Measurements from ENCODE around the gene PHLDB3. TPM values are rescaled to one million over a fixed set of nuclear protein-coding genes. Genes with fewer than 3 reads are reported as not detected.
A peak's percentile ranks its signal among the peaks of the same experiment; 100 is the strongest.

Gene PHLDB3
- total RNA-seq, 1 donor from 2014 or later = 3.4 TPM

DNA sequence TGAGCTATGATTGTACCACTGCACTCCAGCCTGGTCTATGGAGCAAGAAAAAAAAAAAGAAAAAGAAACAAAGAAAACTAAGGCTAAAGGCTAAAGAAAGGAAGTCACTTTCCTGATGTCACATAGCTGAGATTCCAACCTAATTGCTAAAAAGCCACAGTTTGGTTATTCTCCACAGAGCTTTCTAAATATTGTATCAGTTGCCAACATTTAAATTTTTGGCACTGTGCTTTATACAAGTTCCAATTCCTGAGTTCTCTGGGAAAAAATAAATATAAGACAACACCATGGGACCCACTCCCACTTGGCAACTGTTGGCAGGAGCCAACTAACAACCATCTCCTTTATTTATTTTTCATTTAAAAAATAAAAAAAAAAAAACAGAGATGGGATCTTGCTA, 27.9 kb downstream of the PHLDB3 start:
- no peaks in the 10 kb centered on the region for H3K36me3 ChIP-seq
- Mint-ChIP-seq H3K36me3 (no peaks in the 10 kb centered on the region), H3K9me3 (no peaks in the 10 kb centered on the region), H3K4me3 (no peak overlapping the region), H3K27ac (no peak overlapping the region), H3K4me1 (peaks cover 4% of the 10 kb centered on the region), H3K27me3 (ENCODE audit: insufficient read depth, low read depth) (peaks cover 3% of the 10 kb centered on the region)
- H2AFZ ChIP-seq (replicated peaks) = no peak overlapping the region
- peaks cover 14% of the 10 kb centered on the region for H3K27me3 ChIP-seq
- H3K27ac ChIP-seq = no peak overlapping the region
- DNase-seq (ENCODE audit: low spot score) = no peak
- peaks cover 10% of the 10 kb centered on the region for H3F3A ChIP-seq (ENCODE audit: low read depth)
- no peaks in the 10 kb centered on the region for H3K9me3 ChIP-seq (ENCODE audit: low read depth)
- H3K79me2 ChIP-seq (ENCODE audit: low read depth) = no peaks in the 10 kb centered on the region
- H4K20me1 ChIP-seq (ENCODE audit: low read depth) = no peaks in the 10 kb centered on the region
- no peak overlapping the region for H3K9ac ChIP-seq
- no peak overlapping the region for H3K4me2 ChIP-seq
- no peak overlapping the region for H3K4me3 ChIP-seq
- TF ChIP-seq EZH2 (IDR thresholded peaks at IDR 0.05) (no peak), CTCF (IDR thresholded peaks at IDR 0.05) (no peak), EZH2phosphoT487 (IDR thresholded peaks at IDR 0.05) (no peak)
- H3K4me1 ChIP-seq = no peaks in the 10 kb centered on the region

- H3K4me3 ChIP-seq = peak overlapping the region; percentile 40
- no peaks in the 10 kb centered on the region for H3K9me3 ChIP-seq (ENCODE audit: low read depth)
- H3K4me2 ChIP-seq = peak overlapping the region; percentile 75
- H3K9me3 Mint-ChIP-seq = no peaks in the 10 kb centered on the region
- H3K36me3 ChIP-seq = no peaks in the 10 kb centered on the region
- peak overlapping the region; percentile 86 for H2AFZ ChIP-seq (replicated peaks)
- DNase-seq (ENCODE audit: low spot score) = peak; percentile 98
- H3K4me3 Mint-ChIP-seq = peak overlapping the region; percentile 83
- H3K4me1 ChIP-seq = no peaks in the 10 kb centered on the region
- H3K27ac Mint-ChIP-seq = peak overlapping the region; percentile 43
- H3K27me3 ChIP-seq = peaks cover 14% of the 10 kb centered on the region
- H3F3A ChIP-seq (ENCODE audit: low read depth) = peaks cover 10% of the 10 kb centered on the region
- H3K36me3 Mint-ChIP-seq = no peaks in the 10 kb centered on the region
- no peaks in the 10 kb centered on the region for H4K20me1 ChIP-seq (ENCODE audit: low read depth)
- H3K9ac ChIP-seq = no peak overlapping the region
- H3K27me3 Mint-ChIP-seq (ENCODE audit: insufficient read depth, low read depth) = peaks cover 3% of the 10 kb centered on the region
- H3K27ac ChIP-seq = no peak overlapping the region
- H3K79me2 ChIP-seq (ENCODE audit: low read depth) = no peaks in the 10 kb centered on the region
- peaks cover 5% of the 10 kb centered on the region for H3K4me1 Mint-ChIP-seq
- TF ChIP-seq EZH2 (IDR thresholded peaks at IDR 0.05) (no peak), EZH2phosphoT487 (IDR thresholded peaks at IDR 0.05) (no peak), CTCF (IDR thresholded peaks at IDR 0.05) (no peak)
Observed at GRCh38 chr19:43474986-43475705, 29.4 kb downstream of the PHLDB3 start.

GRCh38 chr19:43474487-43474886, 30.1 kb downstream of the PHLDB3 start:
- Histone ChIP-seq H3K4me2 (peak overlapping the region; percentile 75), H2AFZ (replicated peaks) (no peak overlapping the region), H3F3A (ENCODE audit: low read depth) (peaks cover 10% of the 10 kb centered on the region), H4K20me1 (ENCODE audit: low read depth) (no peaks in the 10 kb centered on the region), H3K9me3 (ENCODE audit: low read depth) (no peaks in the 10 kb centered on the region), H3K27me3 (peaks cover 14% of the 10 kb centered on the region), H3K36me3 (no peaks in the 10 kb centered on the region), H3K4me1 (no peaks in the 10 kb centered on the region), H3K9ac (no peak overlapping the region), H3K79me2 (ENCODE audit: low read depth) (no peaks in the 10 kb centered on the region), H3K27ac (no peak overlapping the region), H3K4me3 (peak overlapping the region; percentile 40)
- no peak for TF ChIP-seq EZH2phosphoT487 (IDR thresholded peaks at IDR 0.05)
- TF ChIP-seq CTCF (IDR thresholded peaks at IDR 0.05) = no peak
- no peak for TF ChIP-seq EZH2 (IDR thresholded peaks at IDR 0.05)
- Mint-ChIP-seq H3K9me3 (no peaks in the 10 kb centered on the region), H3K27me3 (ENCODE audit: insufficient read depth, low read depth) (peaks cover 3% of the 10 kb centered on the region), H3K4me3 (peak overlapping the region; percentile 83), H3K36me3 (no peaks in the 10 kb centered on the region), H3K4me1 (peaks cover 7% of the 10 kb centered on the region), H3K27ac (no peak overlapping the region)
- DNase-seq (ENCODE audit: low spot score) = no peak

Data from neural progenitor cell (in vitro differentiated cells).